HG03354 (cell line): ENCODE measurements around the gene TMF1.

Experiments used
- ATAC-seq: cut with Tn5 transposase; IDR thresholded peaks from one replicate; pipeline ENCODE4 v1.9.1; 2021; ENCODE audit warnings: mild to moderate bottlenecking; ENCODE audit not compliant: unreplicated experiment, poor library complexity, severe bottlenecking

TMF1 gene

DNA sequence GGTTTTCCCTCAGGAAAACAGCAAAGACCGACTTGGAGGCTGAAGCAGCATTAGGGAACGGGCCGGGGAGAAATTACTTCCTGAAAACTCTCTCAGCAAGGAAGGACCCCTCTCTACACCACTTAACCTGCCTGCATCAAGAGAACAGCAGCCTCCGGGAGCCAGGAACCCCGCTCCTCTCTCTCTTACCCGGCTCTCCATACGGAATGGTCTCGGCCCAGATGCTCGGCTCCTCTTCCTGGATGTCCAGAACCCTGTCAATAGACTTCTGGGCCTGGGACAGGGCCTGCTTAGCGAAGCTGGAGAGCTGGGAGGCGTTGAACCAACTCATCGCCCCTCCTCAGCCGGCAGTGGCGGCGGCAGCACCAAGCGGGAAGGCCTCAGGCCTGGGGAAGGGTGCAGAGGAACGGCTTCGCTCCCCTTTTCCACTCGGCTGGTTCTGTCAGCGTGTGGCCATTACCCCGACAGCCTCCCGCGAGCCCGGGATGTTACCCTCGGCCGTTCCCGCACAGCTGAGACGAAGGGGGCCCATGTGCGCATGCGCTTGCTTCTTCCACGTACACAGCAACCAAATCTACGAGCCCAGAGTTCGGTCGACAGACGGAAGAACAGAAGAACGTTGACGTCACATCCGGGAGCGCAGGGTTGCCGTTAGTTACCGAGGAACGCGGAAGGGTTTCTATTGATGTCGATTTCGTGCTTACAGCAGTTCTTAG is at the start of gene TMF1:
TSS of gene TMF1 (minus strand) at position 578 of the 716 bp plus-strand sequence. CDS start at position 331, 247 bp downstream.
- ATAC-seq, result peak; percentile 98

GRCh38 chr3:69099576-69099975 is 47.4 kb upstream of the TMF1 start:
- no peak for ATAC-seq

DNA sequence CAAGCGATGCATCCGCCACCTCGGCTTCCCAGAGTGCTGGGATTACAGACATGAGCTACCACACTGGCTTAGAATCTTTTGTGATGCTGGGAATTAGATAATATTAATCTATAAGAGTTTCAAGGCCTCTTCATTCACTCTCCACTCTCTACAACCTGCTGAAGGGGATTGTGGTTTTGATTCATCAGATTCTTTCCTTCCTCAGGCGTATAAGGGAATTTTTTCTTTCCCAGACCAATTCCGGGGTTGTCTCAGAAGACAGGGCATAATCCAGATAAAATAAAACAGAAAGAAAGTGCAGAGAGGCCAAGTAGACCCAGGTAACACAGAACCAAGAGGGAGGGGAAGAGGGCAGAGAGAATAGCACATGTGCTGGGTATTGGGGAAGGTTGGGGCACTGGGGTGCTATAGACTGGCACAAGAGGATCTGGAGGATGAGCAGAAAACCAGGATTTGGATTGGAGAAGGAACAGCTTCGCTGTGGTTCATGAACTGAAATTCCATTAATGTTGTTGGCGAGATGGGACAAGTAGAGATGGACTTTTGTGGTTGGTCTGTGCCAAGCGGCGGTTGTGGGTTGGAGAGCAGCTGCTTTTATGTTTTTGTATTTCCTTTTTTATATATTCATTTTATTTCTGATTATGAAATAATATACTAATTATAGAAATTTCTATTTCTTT is 45.4 kb upstream of the TMF1 start:
- ATAC-seq, result no peak

- ATAC-seq, result no peak
These were observed 44.2 kb upstream of the TMF1 start for GRCh38 chr3:69096299-69096698.

DNA sequence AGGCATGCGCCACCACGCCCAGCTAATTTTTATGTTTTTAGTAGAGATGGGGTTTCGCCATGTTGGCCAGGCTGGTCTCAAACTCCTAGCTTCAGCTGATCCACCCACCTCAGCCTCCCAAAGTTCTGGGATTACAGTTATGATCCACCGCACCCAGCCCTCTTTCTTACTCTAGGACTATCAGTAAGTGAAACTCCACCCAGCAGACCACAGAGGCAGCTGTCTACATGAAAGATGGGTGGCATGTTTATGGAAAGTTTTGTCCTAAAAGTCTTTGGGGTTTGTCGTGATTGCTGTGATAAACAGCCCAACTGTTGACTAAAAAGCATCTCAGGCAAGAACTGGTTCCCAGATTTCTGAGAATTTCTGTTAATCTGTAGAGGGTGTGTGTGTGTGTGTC is 43.5 kb upstream of the TMF1 start:
- no peak for ATAC-seq

DNA sequence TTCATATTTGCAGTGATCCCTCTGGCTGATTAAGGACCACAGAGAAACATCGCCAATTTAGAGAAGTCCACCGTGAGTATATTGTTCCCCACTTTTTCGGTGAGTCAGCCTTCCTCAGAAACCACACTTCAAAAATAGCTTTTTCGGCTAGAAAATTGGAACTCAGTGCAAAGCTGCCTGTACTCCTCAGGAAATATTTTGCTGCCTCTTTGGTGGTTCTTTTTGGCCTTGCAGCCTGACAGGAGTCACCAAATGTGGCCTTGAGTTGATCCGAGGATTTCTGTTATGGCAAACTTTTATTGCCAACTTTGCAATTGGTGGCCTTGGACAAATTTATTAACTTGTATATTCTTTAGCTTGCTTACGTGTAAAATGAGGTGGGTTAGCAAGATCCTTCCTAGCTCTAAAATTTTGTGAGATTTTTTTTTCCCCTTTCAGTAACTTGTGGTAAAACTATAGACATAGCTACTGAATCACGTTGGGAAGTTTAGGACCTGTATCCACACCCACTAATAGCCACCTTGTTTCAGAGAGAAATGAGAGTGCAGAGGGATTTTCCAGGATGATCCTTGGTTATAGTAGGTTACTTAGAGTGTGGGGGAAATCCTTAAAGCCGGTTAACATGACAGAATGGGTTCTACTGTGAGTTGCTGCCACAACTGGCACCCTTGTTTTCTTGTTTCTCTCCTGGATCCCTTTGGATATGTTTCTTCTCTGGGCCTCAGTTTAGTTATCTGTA is 42.5 kb upstream of the TMF1 start:
- no peak for ATAC-seq

- ATAC-seq, result peak; percentile 82
These were observed 39.9 kb upstream of the TMF1 start for GRCh38 chr3:69092030-69092516.

GRCh38 chr3:69091389-69092029 is 39.4 kb upstream of the TMF1 start:
- no peak for ATAC-seq

DNA sequence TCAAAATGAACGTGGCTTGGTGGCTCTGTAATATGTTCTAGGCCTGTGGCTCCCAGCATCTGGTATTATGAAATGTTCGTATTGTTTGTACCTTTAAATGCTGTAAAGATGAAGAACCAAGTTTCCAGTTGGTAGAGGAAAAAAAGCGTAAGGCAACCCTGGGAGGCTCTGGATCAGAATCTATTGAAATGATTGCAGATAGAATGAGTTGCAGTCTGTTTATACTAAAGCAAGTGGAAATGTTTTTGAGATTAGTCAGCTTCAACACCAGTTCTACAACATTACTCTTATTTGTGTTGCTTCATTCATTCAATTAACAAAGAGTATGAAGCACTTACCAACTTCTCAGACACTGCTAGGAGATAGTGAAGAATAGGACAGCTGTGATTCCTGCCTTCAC is 37.9 kb upstream of the TMF1 start:
- ATAC-seq, result no peak

GRCh38 chr3:69088063-69088462 is 35.9 kb upstream of the TMF1 start:
- peak; percentile 31 for ATAC-seq

DNA sequence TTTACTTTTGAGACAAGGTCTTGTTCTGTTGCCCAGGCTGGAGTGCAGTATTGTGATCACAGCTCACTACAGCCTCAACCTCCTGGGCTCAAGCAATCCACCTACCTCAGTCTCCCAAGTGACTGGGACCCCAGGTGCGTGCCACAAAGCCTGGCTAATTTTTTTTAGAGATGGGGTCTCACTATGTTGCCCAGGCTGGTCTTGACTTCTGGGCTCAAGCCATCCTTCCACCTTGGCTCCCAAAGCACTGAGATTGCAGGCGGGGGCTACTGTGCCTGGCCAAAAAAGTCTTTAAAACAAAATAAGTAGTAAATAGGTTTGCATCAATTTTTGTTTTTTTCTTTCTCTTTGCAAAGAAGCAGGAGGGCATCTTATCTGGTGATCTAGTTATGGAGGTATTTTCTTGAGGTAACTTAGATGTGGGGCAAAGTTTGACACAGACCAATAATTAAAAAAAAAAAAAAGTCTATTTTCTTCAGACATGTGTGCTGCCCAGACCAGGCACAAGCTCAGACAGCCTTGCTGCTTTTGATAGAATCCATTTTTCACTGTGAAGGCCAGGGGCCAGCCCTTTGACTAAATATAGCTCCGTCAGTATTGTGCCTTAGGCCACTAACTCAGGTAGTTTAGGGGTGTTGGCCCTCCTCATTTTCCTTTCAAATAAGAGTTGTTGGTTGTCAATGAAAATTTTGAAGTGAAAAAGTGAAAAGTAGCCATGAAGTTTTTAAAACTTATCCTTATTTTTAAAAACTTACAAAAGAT is 35.1 kb upstream of the TMF1 start:
- no peak for ATAC-seq

- ATAC-seq, result no peak
These were observed 33.9 kb upstream of the TMF1 start for GRCh38 chr3:69085833-69086722.

- ATAC-seq, result peak; percentile 2
These were observed 33.2 kb upstream of the TMF1 start for GRCh38 chr3:69085168-69085832.

- ATAC-seq, result peak; percentile 65
These were observed 32.4 kb upstream of the TMF1 start, which contains the start of gene ARL6IP5 for GRCh38 chr3:69084326-69085167. Gene ARL6IP5 (plus strand): TSS chr3:69084937. CDS start chr3:69085048, 111 bp downstream.

DNA sequence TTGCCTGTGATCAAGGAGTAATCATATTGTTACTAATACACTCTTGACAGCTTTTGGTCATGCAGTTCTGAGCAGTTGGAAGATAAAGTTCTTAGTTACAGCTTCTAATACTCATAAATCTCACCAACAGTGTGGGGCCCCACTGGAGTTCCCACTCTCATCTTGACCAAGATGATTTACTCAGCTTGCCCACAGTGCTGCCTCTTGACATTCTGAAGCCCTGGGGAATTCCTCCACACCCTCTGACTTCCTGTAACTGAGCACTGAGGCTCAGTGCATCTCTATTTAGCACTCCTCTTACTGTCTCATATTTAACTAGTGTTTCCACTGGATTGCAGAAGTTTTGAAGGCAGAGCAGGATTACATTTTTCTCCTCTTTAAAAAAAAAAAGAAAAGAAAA is 30.7 kb upstream of the TMF1 start:
- ATAC-seq, result peak; percentile 54

GRCh38 chr3:69082361-69082760 is 30.2 kb upstream of the TMF1 start:
- ATAC-seq, result no peak
